H9 (cell line): Measurements from ENCODE around the gene USP46. TPM values are rescaled to one million over a fixed set of nuclear protein-coding genes. Genes with fewer than 3 reads are reported as not detected.

Source experiments
- DNase-seq: peaks from one replicate; pipeline ENCODE4 v3.0.0-alpha.2; 2017
- H2AFZ ChIP-seq: one replicate; pipeline ENCODE4 v1.6.1; 2013; ENCODE audit warnings: mild to moderate bottlenecking, low read length, control low read depth, moderate library complexity
- H2AK5ac ChIP-seq: 2 replicates; pipeline ENCODE4 v1.6.1; 2013; ENCODE audit warnings: low read length, control low read depth, mixed read lengths; ENCODE audit not compliant: insufficient read length
- H2BK120ac ChIP-seq: one replicate; pipeline ENCODE4 v1.6.1; 2013; ENCODE audit warnings: low read depth, mild to moderate bottlenecking, low read length, control low read depth, inconsistent platforms; ENCODE audit not compliant: poor library complexity, severe bottlenecking
- H2BK12ac ChIP-seq: 2 replicates; pipeline ENCODE4 v1.6.1; 2013; ENCODE audit warnings: low read length, control low read depth, mixed read lengths, low read depth; ENCODE audit not compliant: insufficient read length
- H2BK15ac ChIP-seq: 2 replicates; pipeline ENCODE4 v1.6.1; 2013; ENCODE audit warnings: low read depth, low read length, control low read depth
- H2BK20ac ChIP-seq: one replicate; pipeline ENCODE4 v1.6.1; 2013; ENCODE audit warnings: low read depth, mild to moderate bottlenecking, low read length, control low read depth, inconsistent platforms; ENCODE audit not compliant: poor library complexity, severe bottlenecking
- H2BK5ac ChIP-seq: 2 replicates; pipeline ENCODE4 v1.6.1; 2013; ENCODE audit warnings: low read length, control low read depth, mixed read lengths; ENCODE audit not compliant: insufficient read length
- H3K14ac ChIP-seq: 2 replicates; pipeline ENCODE4 v1.6.1; 2013; ENCODE audit warnings: low read length, control low read depth; ENCODE audit not compliant: insufficient read depth
- H3K18ac ChIP-seq: 2 replicates; pipeline ENCODE4 v1.6.1; 2013; ENCODE audit warnings: low read depth, mild to moderate bottlenecking, mixed read lengths, low read length, control low read depth; ENCODE audit not compliant: insufficient read length
- H3K23ac ChIP-seq: 2 replicates; pipeline ENCODE4 v1.6.1; 2013; ENCODE audit warnings: low read length, control low read depth, mixed read lengths, low read depth; ENCODE audit not compliant: insufficient read length
- H3K23me2 ChIP-seq: 2 replicates; pipeline ENCODE4 v1.6.1; 2013; ENCODE audit warnings: low read depth, mild to moderate bottlenecking, mixed read lengths, low read length, control low read depth; ENCODE audit not compliant: insufficient read length, poor library complexity, severe bottlenecking
- H3K27ac ChIP-seq: 2 replicates; pipeline ENCODE4 v1.5.1; 2013; ENCODE audit warnings: low read length, control low read depth, mixed read lengths, low read depth; ENCODE audit not compliant: insufficient read length
- H3K27me3 ChIP-seq: 2 replicates; pipeline ENCODE4 v1.6.1; 2013; ENCODE audit warnings: low read length, control low read depth, inconsistent platforms; ENCODE audit not compliant: insufficient read depth
- H3K4ac ChIP-seq: 2 replicates; pipeline ENCODE4 v1.6.1; 2013; ENCODE audit warnings: low read depth, mild to moderate bottlenecking, control low read depth, inconsistent platforms, low read length, moderate library complexity
- H3K4me1 ChIP-seq: 2 replicates; pipeline ENCODE4 v1.6.1; 2013; ENCODE audit warnings: low read length, control low read depth, inconsistent platforms; ENCODE audit not compliant: insufficient read depth
- H3K4me2 ChIP-seq: 2 replicates; pipeline ENCODE4 v1.6.1; 2013; ENCODE audit warnings: low read length, control low read depth, mixed read lengths; ENCODE audit not compliant: insufficient read length, insufficient read depth
- H3K56ac ChIP-seq: 2 replicates; pipeline ENCODE4 v1.6.1; 2013; ENCODE audit warnings: low read depth, mild to moderate bottlenecking, mixed read lengths, low read length, control low read depth; ENCODE audit not compliant: insufficient read length
- H3K79me1 ChIP-seq: 2 replicates; pipeline ENCODE4 v1.6.1; 2013; ENCODE audit warnings: low read depth, mild to moderate bottlenecking, moderate library complexity, low read length, control low read depth, inconsistent platforms; ENCODE audit not compliant: insufficient read depth, poor library complexity, severe bottlenecking
- H3K79me2 ChIP-seq: 2 replicates; pipeline ENCODE4 v1.6.1; 2013; ENCODE audit warnings: low read length, control low read depth, inconsistent platforms; ENCODE audit not compliant: insufficient read depth
- H3K9ac ChIP-seq: 2 replicates; pipeline ENCODE4 v1.6.1; 2013; ENCODE audit warnings: low read length, control low read depth, mixed read lengths; ENCODE audit not compliant: insufficient read length; ENCODE audit errors: extremely low read depth
- H3K9me3 ChIP-seq: one replicate; pipeline ENCODE4 v1.6.1; 2013; ENCODE audit warnings: low read depth, low read length, inconsistent platforms; ENCODE audit not compliant: control insufficient read depth
- H3T11ph ChIP-seq: one replicate; pipeline ENCODE4 v1.6.1; 2013; ENCODE audit warnings: mild to moderate bottlenecking, low read length, control low read depth, inconsistent platforms
- H4K20me1 ChIP-seq: one replicate; pipeline ENCODE4 v1.6.1; 2013; ENCODE audit not compliant: control insufficient read depth, insufficient read length, insufficient read depth
- H4K5ac ChIP-seq: 2 replicates; pipeline ENCODE4 v1.6.1; 2013; ENCODE audit warnings: low read depth, mild to moderate bottlenecking, mixed read lengths, low read length, control low read depth; ENCODE audit not compliant: insufficient read length
- H4K8ac ChIP-seq: replicated peaks from 2 replicates; pipeline ENCODE4 v1.6.1; 2013; ENCODE audit warnings: low read length, control low read depth, mixed read lengths, low read depth; ENCODE audit not compliant: insufficient read length
- H4K91ac ChIP-seq: 2 replicates; pipeline ENCODE4 v1.6.1; 2013; ENCODE audit warnings: low read depth, mild to moderate bottlenecking, moderate library complexity, mixed read lengths, low read length, control low read depth; ENCODE audit not compliant: insufficient read length
- H3K27ac Mint-ChIP-seq, 3 experiments: 2 replicates in 2 of 3; 3 replicates in 1 of 3; pipeline ENCODE4 v1.8.0; 2020 to 2021; ENCODE audit warnings: mixed read lengths in 3 of 3, mild to moderate bottlenecking in 1 of 3, moderate library complexity in 1 of 3
- H3K27me3 Mint-ChIP-seq: 2 replicates; pipeline ENCODE4 v1.8.0; 2021; ENCODE audit warnings: low read depth, mild to moderate bottlenecking, moderate library complexity, mixed read lengths
- H3K36me3 Mint-ChIP-seq, 3 experiments: 2 replicates in 2 of 3; 3 replicates in 1 of 3; pipeline ENCODE4 v1.8.0; 2020 to 2021; ENCODE audit warnings: low read depth in 3 of 3, mixed read lengths in 3 of 3; ENCODE audit not compliant: insufficient read depth in 1 of 3
- H3K4me1 Mint-ChIP-seq, 2 experiments: 2 replicates each; pipeline ENCODE4 v1.8.0; 2020; ENCODE audit warnings: mixed read lengths in 2 of 2
- H3K4me3 Mint-ChIP-seq, 2 experiments: 2 replicates in 1 of 2; 3 replicates in 1 of 2; pipeline ENCODE4 v1.8.0; 2020 to 2021; ENCODE audit warnings: mild to moderate bottlenecking in 2 of 2, mixed read lengths in 2 of 2, moderate library complexity in 1 of 2
- H3K9me3 Mint-ChIP-seq, 2 experiments: 2 replicates in 1 of 2; 3 replicates in 1 of 2; pipeline ENCODE4 v1.8.0; 2020; ENCODE audit warnings: mild to moderate bottlenecking in 2 of 2, mixed read lengths in 2 of 2, moderate library complexity in 1 of 2
- WGBS: extraction: QIAGEN DNeasy Blood & Tissue Kit; methylation state at CpG from one replicate; pipeline ENCODE4 v1.1.7; 2013; ENCODE audit warnings: missing lambda C conversion rate, low lambda C conversion rate, mixed read lengths; ENCODE audit not compliant: insufficient read length; ENCODE audit errors: extremely low coverage; 5-methylcytosine and 5-hydroxymethylcytosine counted together
- total RNA-seq: library from RNA; stranded (reverse); gene quantifications from 2 replicates; pipeline ENCODE4 v1.2.1, GENCODE V29; 2021
- TF ChIP-seq, protein P1 (sequence below): fragments of 200-600 bp; sonication (generic); conservative IDR thresholded peaks from 3 replicates; pipeline ENCODE4 v1.8.0; 2021; ENCODE audit warnings: antibody characterized with exemption, mild to moderate bottlenecking

The USP46 gene
- total RNA-seq, 1 experiment from 2014 or later, result 59.8 TPM

DNA sequence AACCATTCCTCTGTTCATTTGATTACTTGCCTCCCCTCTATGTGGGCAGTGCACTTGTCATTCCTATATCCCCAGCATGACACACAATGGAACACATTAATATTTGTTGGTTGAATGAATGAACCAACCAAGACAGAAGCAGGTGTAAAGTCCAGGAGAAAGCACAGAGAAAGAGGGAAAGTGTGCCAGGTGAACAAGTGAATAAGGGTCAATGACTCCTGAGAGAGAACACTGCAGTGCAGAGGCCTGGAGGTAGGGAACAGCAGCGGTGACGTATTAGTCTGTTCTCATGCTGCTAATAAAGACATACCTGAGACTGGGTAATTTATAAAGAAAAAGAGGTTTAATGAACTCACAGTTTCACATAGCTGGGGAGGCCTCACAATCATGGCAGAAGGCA lies 53.1 kb downstream of the USP46 start:
- no peak overlapping the region for H4K8ac ChIP-seq
- Mint-ChIP-seq H3K27me3 (no peaks in the 10 kb centered on the region), H3K9me3 (no peaks in the 10 kb centered on the region; a peak in 1 of 5 replicates), H3K27ac (peak overlapping the region in 1 of 3 experiments; percentile 1; a peak in 1 of 7 replicates), H3K4me1 (peaks cover 9 to 20% of the 10 kb centered on the region in 2 experiments), H3K36me3 (peaks cover 56 to 82% (median 75%) of the 10 kb centered on the region in 3 experiments), H3K4me3 (no peak overlapping the region)
- H3K18ac ChIP-seq, result no peak overlapping the region
- H3K79me2 ChIP-seq, result no peaks in the 10 kb centered on the region
- no peaks in the 10 kb centered on the region for H3K79me1 ChIP-seq
- H3K4me2 ChIP-seq, result no peak overlapping the region
- H2BK20ac ChIP-seq, result no peak overlapping the region
- no peak overlapping the region for H3K23ac ChIP-seq
- H4K91ac ChIP-seq, result no peak overlapping the region
- H4K5ac ChIP-seq, result no peak overlapping the region
- H2AK5ac ChIP-seq, result no peak overlapping the region
- no peaks in the 10 kb centered on the region for H3K27me3 ChIP-seq
- TF ChIP-seq, protein P1, sequence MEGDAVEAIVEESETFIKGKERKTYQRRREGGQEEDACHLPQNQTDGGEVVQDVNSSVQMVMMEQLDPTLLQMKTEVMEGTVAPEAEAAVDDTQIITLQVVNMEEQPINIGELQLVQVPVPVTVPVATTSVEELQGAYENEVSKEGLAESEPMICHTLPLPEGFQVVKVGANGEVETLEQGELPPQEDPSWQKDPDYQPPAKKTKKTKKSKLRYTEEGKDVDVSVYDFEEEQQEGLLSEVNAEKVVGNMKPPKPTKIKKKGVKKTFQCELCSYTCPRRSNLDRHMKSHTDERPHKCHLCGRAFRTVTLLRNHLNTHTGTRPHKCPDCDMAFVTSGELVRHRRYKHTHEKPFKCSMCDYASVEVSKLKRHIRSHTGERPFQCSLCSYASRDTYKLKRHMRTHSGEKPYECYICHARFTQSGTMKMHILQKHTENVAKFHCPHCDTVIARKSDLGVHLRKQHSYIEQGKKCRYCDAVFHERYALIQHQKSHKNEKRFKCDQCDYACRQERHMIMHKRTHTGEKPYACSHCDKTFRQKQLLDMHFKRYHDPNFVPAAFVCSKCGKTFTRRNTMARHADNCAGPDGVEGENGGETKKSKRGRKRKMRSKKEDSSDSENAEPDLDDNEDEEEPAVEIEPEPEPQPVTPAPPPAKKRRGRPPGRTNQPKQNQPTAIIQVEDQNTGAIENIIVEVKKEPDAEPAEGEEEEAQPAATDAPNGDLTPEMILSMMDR, result no peak
- no peaks in the 10 kb centered on the region for H3K4me1 ChIP-seq
- no peak overlapping the region for H2BK15ac ChIP-seq
- no peak overlapping the region for H2BK5ac ChIP-seq
- H3T11ph ChIP-seq, result no peak overlapping the region
- H2AFZ ChIP-seq, result no peak overlapping the region
- no peak overlapping the region for H3K14ac ChIP-seq
- H4K20me1 ChIP-seq, result no peaks in the 10 kb centered on the region
- H2BK12ac ChIP-seq, result no peak overlapping the region
- no peak overlapping the region for H3K9ac ChIP-seq
- H3K9me3 ChIP-seq, result no peaks in the 10 kb centered on the region
- no CpG with 5 or more reads among the region's 2 CpGs for WGBS
- H3K27ac ChIP-seq, result no peak overlapping the region
- no peak overlapping the region for H3K56ac ChIP-seq
- no peak for DNase-seq
- no peak overlapping the region for H2BK120ac ChIP-seq
- H3K23me2 ChIP-seq, result no peaks in the 10 kb centered on the region
- H3K4ac ChIP-seq, result no peak overlapping the region
